ENCODE measurements around the gene DUSP22.

DUSP22 gene

GRCh38 chr6:317060-317447, 24.8 kb downstream of the DUSP22 start:
- Histone ChIP-seq H3K4me1 (ENCODE audit: control insufficient read depth in 5 of 5, insufficient read depth in 5 of 5, low read length in 5 of 5) (peaks cover 9 to 42% (median 26%) of the 10 kb centered on the region in 5 donors), H3K36me3 (ENCODE audit: control insufficient read depth in 5 of 5, insufficient read depth in 5 of 5, low read length in 5 of 5) (peaks cover 0 to 7% (median 5%) of the 10 kb centered on the region in 5 donors), H3K27me3 (ENCODE audit: control insufficient read depth in 5 of 5, insufficient read depth in 4 of 5, low read length in 5 of 5) (no peaks in the 10 kb centered on the region), H3K4me3 (ENCODE audit: low read depth in 1 of 5, low read length in 5 of 5) (no peak overlapping the region), H3K9me3 (ENCODE audit: control insufficient read depth in 5 of 5, low read length in 5 of 5) (no peaks in the 10 kb centered on the region), H3K27ac (ENCODE audit: low read depth, low read length) (no peak overlapping the region), H3K9ac (ENCODE audit: low read length in 5 of 5) (no peak overlapping the region)

- no peaks in the 10 kb centered on the region for H3K27me3 ChIP-seq (ENCODE audit: control insufficient read depth in 5 of 5, insufficient read depth in 4 of 5, low read length in 5 of 5)
- H3K36me3 ChIP-seq (ENCODE audit: control insufficient read depth in 5 of 5, insufficient read depth in 5 of 5, low read length in 5 of 5): peaks cover 0 to 7% (median 5%) of the 10 kb centered on the region in 5 donors
- no peak overlapping the region for H3K9ac ChIP-seq (ENCODE audit: low read length in 5 of 5)
- no peaks in the 10 kb centered on the region for H3K9me3 ChIP-seq (ENCODE audit: control insufficient read depth in 5 of 5, low read length in 5 of 5)
- no peak overlapping the region for H3K27ac ChIP-seq (ENCODE audit: low read depth, low read length)
- peaks cover 9 to 38% (median 23%) of the 10 kb centered on the region in 5 donors for H3K4me1 ChIP-seq (ENCODE audit: control insufficient read depth in 5 of 5, insufficient read depth in 5 of 5, low read length in 5 of 5)
- no peak overlapping the region for H3K4me3 ChIP-seq (ENCODE audit: low read depth in 1 of 5, low read length in 5 of 5)
Observed at GRCh38 chr6:317448-318144, 25.3 kb downstream of the DUSP22 start.

GRCh38 chr6:318243-318890, 26.1 kb downstream of the DUSP22 start:
- Histone ChIP-seq H3K9me3 (ENCODE audit: control insufficient read depth in 5 of 5, low read length in 5 of 5) (no peaks in the 10 kb centered on the region), H3K9ac (ENCODE audit: low read length in 5 of 5) (no peak overlapping the region)

GRCh38 chr6:319177-320131, 27.2 kb downstream of the DUSP22 start:
- Histone ChIP-seq H3K27ac (ENCODE audit: low read depth, low read length) (no peak overlapping the region), H3K9me3 (ENCODE audit: control insufficient read depth in 5 of 5, low read length in 5 of 5) (no peaks in the 10 kb centered on the region), H3K9ac (ENCODE audit: low read length in 5 of 5) (no peak overlapping the region), H3K36me3 (ENCODE audit: control insufficient read depth in 5 of 5, insufficient read depth in 5 of 5, low read length in 5 of 5) (peaks cover 0 to 7% (median 3%) of the 10 kb centered on the region in 5 donors), H3K4me1 (ENCODE audit: control insufficient read depth in 5 of 5, insufficient read depth in 5 of 5, low read length in 5 of 5) (peaks cover 12 to 42% (median 29%) of the 10 kb centered on the region in 5 donors), H3K27me3 (ENCODE audit: control insufficient read depth in 5 of 5, insufficient read depth in 4 of 5, low read length in 5 of 5) (no peaks in the 10 kb centered on the region), H3K4me3 (ENCODE audit: low read depth in 1 of 5, low read length in 5 of 5) (no peak overlapping the region)

More at GRCh38 chr6:318243-318890, 26.1 kb downstream of the DUSP22 start:
- Histone ChIP-seq H3K27me3 (ENCODE audit: control insufficient read depth in 5 of 5, insufficient read depth in 4 of 5, low read length in 5 of 5) (no peaks in the 10 kb centered on the region), H3K36me3 (ENCODE audit: control insufficient read depth in 5 of 5, insufficient read depth in 5 of 5, low read length in 5 of 5) (peaks cover 0 to 7% (median 5%) of the 10 kb centered on the region in 5 donors), H3K4me3 (ENCODE audit: low read depth in 1 of 5, low read length in 5 of 5) (no peak overlapping the region), H3K27ac (ENCODE audit: low read depth, low read length) (no peak overlapping the region), H3K4me1 (ENCODE audit: control insufficient read depth in 5 of 5, insufficient read depth in 5 of 5, low read length in 5 of 5) (peaks cover 13 to 40% (median 27%) of the 10 kb centered on the region in 5 donors)

- Histone ChIP-seq H3K27ac (ENCODE audit: low read depth, low read length) (no peak overlapping the region), H3K9ac (ENCODE audit: low read length in 5 of 5) (no peak overlapping the region), H3K27me3 (ENCODE audit: control insufficient read depth in 5 of 5, insufficient read depth in 4 of 5, low read length in 5 of 5) (no peaks in the 10 kb centered on the region), H3K4me1 (ENCODE audit: control insufficient read depth in 5 of 5, insufficient read depth in 5 of 5, low read length in 5 of 5) (peaks cover 7 to 39% (median 29%) of the 10 kb centered on the region in 5 donors), H3K4me3 (ENCODE audit: low read depth in 1 of 5, low read length in 5 of 5) (no peak overlapping the region), H3K36me3 (ENCODE audit: control insufficient read depth in 5 of 5, insufficient read depth in 5 of 5, low read length in 5 of 5) (peaks cover 0 to 13% (median 5%) of the 10 kb centered on the region in 5 donors), H3K9me3 (ENCODE audit: control insufficient read depth in 5 of 5, low read length in 5 of 5) (no peaks in the 10 kb centered on the region)
Observed at GRCh38 chr6:320351-321157, 28.3 kb downstream of the DUSP22 start.

- no peaks in the 10 kb centered on the region for H3K9me3 ChIP-seq (ENCODE audit: control insufficient read depth in 5 of 5, low read length in 5 of 5)
- H3K27ac ChIP-seq (ENCODE audit: low read depth, low read length): no peak overlapping the region
- H3K4me1 ChIP-seq (ENCODE audit: control insufficient read depth in 5 of 5, insufficient read depth in 5 of 5, low read length in 5 of 5): peaks cover 7 to 34% (median 26%) of the 10 kb centered on the region in 5 donors
- H3K4me3 ChIP-seq (ENCODE audit: low read depth in 1 of 5, low read length in 5 of 5): no peak overlapping the region
- H3K9ac ChIP-seq (ENCODE audit: low read length in 5 of 5): no peak overlapping the region
- no peaks in the 10 kb centered on the region for H3K27me3 ChIP-seq (ENCODE audit: control insufficient read depth in 5 of 5, insufficient read depth in 4 of 5, low read length in 5 of 5)
- peaks cover 0 to 18% (median 7%) of the 10 kb centered on the region in 5 donors for H3K36me3 ChIP-seq (ENCODE audit: control insufficient read depth in 5 of 5, insufficient read depth in 5 of 5, low read length in 5 of 5)
Observed at GRCh38 chr6:321158-321438, 28.8 kb downstream of the DUSP22 start.

GRCh38 chr6:321536-322258, 29.4 kb downstream of the DUSP22 start:
- H3K4me3 ChIP-seq (ENCODE audit: low read depth in 1 of 5, low read length in 5 of 5): no peak overlapping the region
- no peaks in the 10 kb centered on the region for H3K9me3 ChIP-seq (ENCODE audit: control insufficient read depth in 5 of 5, low read length in 5 of 5)
- H3K36me3 ChIP-seq (ENCODE audit: control insufficient read depth in 5 of 5, insufficient read depth in 5 of 5, low read length in 5 of 5): peaks cover 0 to 24% (median 9%) of the 10 kb centered on the region in 5 donors
- no peak overlapping the region for H3K9ac ChIP-seq (ENCODE audit: low read length in 5 of 5)
- H3K4me1 ChIP-seq (ENCODE audit: control insufficient read depth in 5 of 5, insufficient read depth in 5 of 5, low read length in 5 of 5): peaks cover 6 to 35% (median 24%) of the 10 kb centered on the region in 5 donors
- H3K27me3 ChIP-seq (ENCODE audit: control insufficient read depth in 5 of 5, insufficient read depth in 4 of 5, low read length in 5 of 5): no peaks in the 10 kb centered on the region
- no peak overlapping the region for H3K27ac ChIP-seq (ENCODE audit: low read depth, low read length)

- H3K9ac ChIP-seq (ENCODE audit: low read length in 5 of 5): no peak overlapping the region
- H3K4me1 ChIP-seq (ENCODE audit: control insufficient read depth in 5 of 5, insufficient read depth in 5 of 5, low read length in 5 of 5): peaks cover 4 to 38% (median 25%) of the 10 kb centered on the region in 5 donors
- no peaks in the 10 kb centered on the region for H3K27me3 ChIP-seq (ENCODE audit: control insufficient read depth in 5 of 5, insufficient read depth in 4 of 5, low read length in 5 of 5)
- no peak overlapping the region for H3K27ac ChIP-seq (ENCODE audit: low read depth, low read length)
- no peaks in the 10 kb centered on the region for H3K9me3 ChIP-seq (ENCODE audit: control insufficient read depth in 5 of 5, low read length in 5 of 5)
- peaks cover 0 to 25% (median 9%) of the 10 kb centered on the region in 5 donors for H3K36me3 ChIP-seq (ENCODE audit: control insufficient read depth in 5 of 5, insufficient read depth in 5 of 5, low read length in 5 of 5)
- H3K4me3 ChIP-seq (ENCODE audit: low read depth in 1 of 5, low read length in 5 of 5): no peak overlapping the region
Observed at GRCh38 chr6:322259-322930, 30.1 kb downstream of the DUSP22 start.

Measured in subcutaneous abdominal adipose tissue (tissue), 5 donors.